GM20000 (cell line): Measurements from ENCODE around the gene SLC18A2.

Experiments used
- DNase-seq: peaks from one replicate; pipeline ENCODE4 v3.0.0; 2012; ENCODE audit warnings: low spot score
- CTCF ChIP-seq: IDR thresholded peaks from 2 replicates; pipeline ENCODE4 v1.5.1; 2012; ENCODE audit warnings: mild to moderate bottlenecking, control low read depth; ENCODE audit errors: extremely low read depth, missing control alignments

Gene SLC18A2

DNA sequence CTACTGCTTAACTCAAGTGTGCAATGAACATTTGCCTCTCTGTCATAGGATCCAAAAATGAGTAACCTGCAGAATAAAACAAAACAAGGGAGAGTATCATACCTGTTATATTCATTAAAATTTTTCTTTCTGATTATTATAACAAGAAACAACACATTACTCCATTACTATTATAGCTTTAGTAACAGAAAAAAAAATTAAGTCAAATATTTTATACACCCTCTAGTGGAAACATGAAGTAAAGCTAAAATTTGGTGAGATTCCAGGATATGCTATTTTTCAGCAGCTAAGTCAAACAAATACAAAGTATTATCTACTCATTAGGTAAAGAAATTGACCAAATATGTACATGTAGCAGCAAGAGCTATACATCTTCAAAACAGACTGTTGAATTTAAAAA is 78.0 kb downstream of the SLC18A2 start:
- no peak for DNase-seq
- no peak for TF ChIP-seq CTCF

GRCh38 chr10:117320050-117320665 is 79.2 kb downstream of the SLC18A2 start:
- TF ChIP-seq CTCF: peak; percentile 55
- peak; percentile 19 for DNase-seq

GRCh38 chr10:117322260-117322659 is 81.3 kb downstream of the SLC18A2 start:
- no peak for TF ChIP-seq CTCF
- DNase-seq: no peak

DNA sequence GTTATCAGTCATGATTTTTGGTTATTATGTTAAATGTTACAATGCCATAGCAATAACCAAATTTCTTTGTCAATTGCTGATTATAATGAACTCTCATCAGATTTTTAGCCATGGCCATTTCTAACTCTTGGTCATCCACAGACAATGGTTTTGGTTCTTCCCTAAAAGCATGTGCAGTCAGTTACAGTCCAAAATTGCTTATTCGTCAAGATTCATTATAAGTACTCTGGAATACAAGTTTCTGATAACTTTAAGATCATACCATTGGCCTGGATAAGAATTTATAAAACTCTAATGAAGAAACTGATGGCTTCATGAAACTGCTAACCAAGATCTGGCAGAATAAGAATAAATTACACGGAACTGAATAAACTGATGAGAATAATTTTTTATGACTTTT is 83.5 kb downstream of the SLC18A2 start:
- DNase-seq: no peak
- TF ChIP-seq CTCF: no peak

- DNase-seq: no peak
- no peak for TF ChIP-seq CTCF
Observed at GRCh38 chr10:117327262-117327661, 86.3 kb downstream of the SLC18A2 start.
